ELF-1 (cell line): Measurements from ENCODE around the gene TCERG1L.
"Not testable (repeated sequence)": the region's sequence is repeated elsewhere in the genome, so short reads cannot be mapped to it uniquely, and the experiment has no call there.

Experiments
- DNase-seq: peaks from one replicate; pipeline ENCODE4 v3.0.0-alpha.2; 2016; ENCODE audit warnings: low read depth, low spot score

TCERG1L gene

DNA sequence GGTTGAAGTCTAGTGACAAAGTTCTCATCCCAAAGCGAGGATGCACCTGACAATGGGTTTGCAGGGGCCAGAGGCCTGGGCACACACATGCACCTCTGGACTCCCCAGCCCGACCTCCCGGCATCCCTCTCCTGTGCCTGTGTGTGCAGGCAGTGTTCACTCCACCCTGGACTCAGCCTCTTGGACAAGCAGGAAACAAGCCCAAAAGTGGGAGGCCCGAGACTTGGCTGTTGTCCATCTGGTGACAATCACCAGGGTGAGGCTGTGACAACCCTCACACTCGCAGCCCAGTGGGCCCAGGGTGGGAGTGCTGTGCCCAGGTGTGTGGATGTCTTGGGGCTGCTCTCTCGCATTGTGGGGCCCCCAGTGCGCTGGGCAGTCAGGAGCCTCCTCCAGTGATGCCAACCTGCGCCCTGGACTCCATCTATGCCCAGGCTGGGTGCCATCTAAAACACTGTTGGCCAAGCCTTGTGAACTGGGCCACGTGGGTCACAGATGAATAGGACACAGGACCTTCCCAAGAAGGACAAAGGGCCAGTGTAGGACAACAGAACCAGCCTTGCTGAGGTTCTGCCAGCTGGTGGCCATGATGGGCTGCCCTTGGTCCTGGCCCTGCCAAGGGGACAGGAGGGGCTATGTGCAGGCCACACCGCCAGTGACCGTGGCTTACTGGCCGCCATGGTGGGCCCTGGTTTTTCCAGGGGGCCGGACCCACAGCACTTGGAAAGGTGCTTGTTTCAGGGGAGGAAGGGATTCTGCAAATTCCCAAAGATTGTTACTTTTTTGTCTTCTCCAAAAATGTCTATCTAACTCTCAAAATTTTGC is 144.3 kb downstream of the TCERG1L start:
- DNase-seq = no peak

DNA sequence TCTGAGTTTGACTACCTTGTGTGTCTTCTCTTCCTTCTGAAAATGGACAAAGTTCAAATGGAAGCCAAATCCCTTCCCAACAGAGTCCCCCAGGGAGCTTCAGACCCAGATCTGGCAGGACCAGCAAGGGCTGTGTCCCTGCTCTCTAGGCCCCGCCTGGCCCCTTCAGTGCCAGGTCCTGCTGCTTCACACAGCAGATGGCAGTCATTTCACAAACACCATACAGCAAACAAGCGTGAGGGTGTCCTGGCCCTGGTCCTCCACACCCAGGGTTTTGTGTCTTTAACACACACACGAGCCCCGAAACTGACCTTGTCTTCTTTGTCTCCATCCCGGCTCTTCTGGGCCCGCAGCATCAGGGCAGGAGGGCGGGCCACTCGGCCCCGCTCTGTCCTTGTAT is 145.0 kb downstream of the TCERG1L start:
- DNase-seq = no peak

DNA sequence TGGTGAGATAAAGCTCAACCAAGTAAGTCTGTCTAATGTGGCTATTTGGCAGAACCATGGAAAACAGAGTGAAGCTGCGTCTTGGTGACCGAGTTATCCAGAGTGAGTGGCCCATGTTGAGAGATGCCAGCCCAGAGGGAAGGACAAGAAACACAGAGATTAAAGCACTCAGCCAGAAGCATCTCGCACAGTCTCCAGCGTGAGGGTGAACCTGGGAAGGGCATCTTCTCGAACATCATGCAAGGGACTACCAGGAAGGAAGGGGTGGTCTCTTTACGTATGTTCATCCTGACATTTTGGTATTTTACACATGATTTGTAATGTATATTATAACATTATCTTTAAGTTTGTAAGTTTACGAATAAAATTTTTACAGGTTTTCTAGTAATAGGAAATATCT is 146.4 kb downstream of the TCERG1L start:
- no peak for DNase-seq

DNA sequence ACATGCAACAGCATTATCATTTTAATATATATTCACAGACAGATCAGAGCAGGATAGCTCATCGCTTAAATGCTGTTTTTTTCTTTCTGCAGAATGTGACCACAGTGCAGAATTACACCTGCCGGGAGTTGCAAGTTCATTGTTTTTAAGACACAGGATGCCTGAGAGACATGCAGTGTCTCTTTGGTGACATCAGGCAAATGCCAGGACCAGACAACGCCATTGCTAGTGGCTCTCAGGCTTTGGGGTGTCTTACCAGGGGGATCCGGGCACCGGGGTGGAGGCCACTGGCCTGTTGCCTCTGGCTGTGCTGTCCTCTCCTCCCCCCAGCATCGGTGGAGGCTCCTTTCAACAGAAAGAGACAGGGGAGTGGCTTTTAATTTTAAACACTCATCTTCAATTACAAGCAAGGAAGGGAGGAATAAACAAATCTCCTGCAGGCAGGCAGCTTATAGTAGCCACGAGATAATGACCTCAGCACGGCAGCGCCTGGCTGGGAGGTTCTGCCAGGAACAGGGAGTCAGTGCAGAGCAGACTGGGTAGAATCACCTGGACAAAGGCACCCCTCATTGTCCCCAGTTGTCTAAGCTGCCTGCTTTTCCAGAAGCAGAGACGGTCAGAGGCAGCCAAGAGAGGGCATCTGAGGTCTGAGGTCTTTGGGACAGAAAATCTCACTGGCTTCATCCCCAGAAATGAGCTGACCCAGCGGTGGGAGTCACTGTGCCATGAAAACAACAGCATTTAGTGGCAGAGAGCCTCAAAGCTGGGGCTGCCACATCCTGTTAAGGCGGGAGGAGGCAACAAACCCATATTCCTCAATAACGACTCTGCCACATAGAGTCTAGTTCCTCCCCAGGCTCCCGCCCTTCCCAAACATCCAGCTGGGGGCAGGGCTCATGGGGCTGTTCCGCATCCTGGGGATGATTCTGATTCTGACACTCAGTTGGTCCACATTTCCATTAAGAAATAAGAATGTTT is 148.4 kb downstream of the TCERG1L start:
- DNase-seq = no peak

DNA sequence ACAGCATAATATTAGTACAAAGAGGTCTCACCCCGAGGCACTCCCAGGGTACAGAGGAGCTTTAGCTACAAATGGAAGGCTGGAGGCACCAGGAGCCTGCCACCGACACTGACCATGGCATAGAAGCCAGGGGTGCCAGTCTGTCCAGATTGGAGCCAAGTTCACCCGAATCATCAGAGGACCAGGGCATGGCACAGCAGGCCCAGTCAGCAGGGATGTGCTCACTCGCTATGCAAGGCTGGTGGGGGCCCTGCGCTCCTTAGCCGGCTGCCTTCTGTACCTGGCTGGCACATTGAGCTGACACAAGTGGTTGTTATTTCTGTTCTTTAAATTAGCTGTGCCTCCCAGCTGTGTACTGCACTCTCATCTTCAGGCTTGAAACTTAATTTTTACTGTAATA is 149.3 kb downstream of the TCERG1L start:
- DNase-seq = no peak

DNA sequence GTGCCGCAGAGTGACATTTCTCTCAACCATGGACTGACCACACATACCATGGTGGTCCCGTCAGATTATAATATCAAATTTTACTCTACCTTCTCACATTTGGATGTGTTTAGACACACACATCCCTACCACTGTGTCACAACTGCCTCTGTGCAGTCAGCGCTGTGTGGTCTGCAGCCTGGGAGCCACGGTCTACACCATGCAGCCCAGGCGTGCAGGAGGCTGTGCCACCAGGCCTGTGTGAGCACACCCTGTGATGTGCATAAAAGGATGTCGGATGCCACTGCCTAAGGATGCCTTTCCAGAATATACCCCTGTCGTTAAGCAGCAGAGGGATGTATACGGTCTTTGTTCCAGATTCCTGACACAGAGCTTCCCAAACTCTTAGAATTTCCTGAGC is 150.4 kb downstream of the TCERG1L start:
- DNase-seq = no peak

DNA sequence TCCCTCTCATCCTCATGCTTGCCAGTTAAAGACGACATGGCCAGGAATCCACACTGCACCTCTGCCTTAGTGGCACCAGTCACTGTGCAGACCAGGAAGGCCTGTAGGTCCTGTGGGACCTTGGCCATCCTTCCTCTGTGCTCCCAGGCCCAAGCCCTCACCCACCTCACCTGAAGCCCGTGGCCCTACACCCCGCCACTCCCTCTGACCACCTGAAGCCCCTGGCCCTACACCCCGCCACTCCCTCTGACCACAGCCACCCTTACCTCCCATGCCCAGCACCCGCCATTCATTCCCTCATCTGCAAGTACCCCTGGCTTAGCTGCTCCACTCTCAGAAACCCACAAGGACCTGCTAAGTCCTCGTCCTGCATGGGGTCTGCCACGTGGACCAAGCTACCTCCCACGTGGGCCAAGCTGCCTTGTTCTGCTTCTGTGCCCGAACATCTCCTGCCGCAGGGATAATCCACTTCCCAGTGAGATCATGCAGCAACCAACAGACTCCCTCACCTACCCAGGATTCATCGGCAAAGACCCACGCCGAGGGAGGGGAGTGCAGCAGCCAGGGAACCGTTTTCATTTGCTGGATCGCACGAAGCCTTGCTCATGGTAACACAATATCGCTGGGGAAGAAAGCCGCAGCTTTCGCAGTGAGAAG is 151.2 kb downstream of the TCERG1L start:
- DNase-seq = no peak

DNA sequence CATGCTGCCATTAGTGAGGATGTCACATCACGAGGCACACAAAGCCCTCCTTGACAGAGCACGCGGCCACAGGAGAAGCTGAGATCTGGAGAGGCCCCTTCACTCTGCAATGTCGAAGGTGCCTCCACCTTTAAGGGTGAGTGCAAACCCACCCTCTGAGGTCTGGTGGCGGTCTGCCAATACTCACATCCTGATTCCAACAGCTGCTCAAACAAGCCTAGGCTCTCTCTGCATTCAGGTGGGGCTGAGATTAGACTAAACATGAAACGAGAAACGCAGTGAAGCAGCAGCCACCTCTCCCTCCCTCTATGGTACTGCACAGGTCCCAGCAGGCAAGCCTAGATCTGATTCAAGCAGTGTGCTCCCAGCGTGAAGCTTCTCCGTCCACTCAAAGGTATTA is 151.8 kb downstream of the TCERG1L start:
- no peak for DNase-seq

DNA sequence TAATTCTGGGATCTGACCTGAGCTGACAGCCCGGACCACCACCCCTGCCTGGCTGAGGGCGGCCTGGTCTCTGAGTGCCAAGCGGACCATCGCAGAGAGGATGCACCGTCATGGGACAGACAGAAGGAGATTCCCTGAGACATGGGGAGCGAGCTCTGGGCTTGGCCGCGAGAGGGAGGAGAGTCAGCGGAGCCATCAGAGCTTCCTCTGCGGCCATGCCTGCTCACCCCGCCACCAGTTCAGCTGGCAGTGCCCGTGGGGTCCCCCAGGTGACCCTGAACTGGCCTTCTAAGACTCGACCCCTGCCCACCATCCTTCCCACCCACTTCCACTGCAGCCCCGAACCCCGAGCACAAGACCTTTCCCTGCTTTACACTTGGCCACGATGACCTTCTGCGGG is 152.8 kb downstream of the TCERG1L start:
- DNase-seq = no peak

DNA sequence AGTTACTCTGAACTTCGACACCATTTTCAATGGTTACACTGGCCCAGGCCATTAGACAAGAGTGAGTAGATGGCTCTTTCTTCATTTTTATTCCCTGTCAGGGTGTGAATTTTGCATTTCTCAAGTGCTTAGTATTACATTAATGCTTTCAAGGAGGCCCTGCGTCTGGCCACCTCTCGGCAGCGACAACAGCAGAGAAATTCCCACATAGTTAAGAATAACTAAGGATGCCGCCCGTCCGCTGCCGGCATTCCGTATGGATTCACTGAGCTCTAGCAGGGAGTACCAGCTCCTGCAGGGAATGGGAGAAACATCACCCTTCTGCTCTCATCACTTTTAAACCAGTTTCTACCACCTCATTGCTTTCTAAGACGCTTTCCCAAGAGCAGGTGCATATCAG is 153.6 kb downstream of the TCERG1L start:
- no peak for DNase-seq

DNA sequence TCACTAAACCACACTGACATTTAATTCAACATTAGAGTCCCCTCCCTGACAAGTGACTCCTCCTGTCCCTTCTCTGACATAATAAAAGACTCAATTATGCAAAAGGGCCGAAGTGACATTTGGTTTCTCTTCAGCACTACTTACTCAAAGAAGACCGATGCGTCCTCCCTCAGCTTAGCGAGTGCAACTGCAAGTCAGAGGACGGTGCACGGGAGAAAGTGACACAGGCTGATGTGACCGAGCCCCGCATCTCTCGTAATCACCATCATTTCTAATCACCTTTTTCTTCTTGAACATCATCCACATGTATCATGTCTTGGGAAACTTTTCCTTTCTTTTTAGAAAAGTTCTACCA is 155.7 kb downstream of the TCERG1L start:
- DNase-seq = peak; percentile 14

DNA sequence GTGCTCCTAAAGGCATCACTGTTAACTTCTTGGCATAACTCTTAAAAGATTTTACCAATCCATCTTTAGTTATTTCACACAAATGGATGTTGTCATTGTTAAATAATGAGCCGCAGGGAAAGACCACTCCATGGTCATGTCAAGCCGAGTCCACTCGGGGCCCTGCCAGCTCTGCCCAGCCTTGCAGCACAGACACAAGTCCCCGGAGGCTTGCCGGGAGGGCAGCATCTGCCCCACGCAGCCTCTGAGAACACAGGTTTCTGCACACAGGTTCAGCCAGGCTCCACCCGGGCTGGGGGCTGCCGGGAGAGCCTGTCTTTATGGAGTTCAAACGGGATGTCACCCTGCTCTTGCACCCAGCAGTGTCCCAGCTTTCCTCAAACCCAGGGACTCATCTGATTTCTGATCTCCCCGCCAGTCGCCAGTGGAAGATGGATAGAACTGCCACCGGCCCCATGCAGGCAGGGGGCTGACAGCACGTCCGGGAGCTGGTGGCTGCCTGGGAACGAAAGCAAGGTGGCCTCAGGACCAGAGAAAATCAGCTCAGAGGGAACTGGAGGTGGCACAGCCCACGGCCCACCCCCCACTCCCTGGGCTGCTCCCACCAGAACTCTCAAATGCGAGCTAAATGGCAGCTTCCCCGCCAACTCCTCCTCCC is 156.2 kb downstream of the TCERG1L start:
- peak; percentile 13 for DNase-seq

DNA sequence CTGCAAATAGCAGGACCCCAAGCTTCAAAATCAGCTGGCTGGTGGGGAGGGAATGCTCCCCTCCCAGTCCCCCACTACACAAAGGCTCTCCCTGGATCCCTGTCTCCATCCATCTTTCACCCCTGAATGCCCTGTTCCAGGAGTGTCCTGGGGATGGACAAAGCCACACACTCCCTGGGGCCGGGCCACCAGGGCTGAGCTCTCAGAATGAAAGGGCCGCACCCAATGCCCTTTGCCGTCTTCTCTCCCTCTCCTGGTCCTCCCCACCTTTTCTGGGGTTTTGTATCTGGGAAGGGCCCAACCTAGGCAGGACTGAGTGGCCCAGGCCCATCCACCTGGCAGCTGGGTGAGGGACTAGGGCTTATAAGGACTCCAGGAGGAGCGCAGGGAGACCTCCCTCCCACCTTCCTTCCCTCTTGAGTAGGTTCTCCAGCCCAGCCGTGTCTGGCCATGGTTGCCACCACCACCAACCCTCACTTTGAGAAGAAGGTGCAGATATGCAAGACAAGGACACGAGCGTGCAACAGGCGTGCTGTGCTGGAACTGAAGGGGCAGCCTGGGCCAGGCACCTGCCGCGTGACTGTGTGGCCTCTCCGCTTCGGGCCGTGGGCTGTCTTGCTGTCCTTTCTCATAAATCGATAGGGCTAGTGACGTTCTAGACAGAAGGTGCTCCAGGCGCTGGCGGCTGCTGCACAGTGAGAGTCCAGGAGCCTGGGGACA is 157.1 kb downstream of the TCERG1L start:
- no peak for DNase-seq

DNA sequence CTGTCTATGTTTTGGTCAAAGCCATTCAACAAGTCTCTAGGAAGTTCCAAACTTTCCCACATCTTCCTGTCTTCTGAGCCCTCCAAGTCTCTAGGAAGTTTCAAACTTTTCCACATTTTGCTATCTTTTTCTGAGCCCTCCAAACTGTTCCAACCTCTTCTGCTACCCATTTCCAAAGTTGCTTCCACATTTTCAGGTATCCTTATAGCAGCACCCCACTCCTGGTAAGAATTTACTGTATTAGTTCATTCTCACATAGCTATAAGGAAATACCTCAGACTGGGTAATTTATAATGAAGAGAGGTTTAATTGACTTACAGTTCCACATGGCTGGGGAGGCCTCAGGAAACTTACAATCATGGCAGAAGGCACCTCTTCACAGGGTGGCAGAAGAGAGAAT is 159.1 kb downstream of the TCERG1L start:
- DNase-seq = not testable (repeated sequence)

DNA sequence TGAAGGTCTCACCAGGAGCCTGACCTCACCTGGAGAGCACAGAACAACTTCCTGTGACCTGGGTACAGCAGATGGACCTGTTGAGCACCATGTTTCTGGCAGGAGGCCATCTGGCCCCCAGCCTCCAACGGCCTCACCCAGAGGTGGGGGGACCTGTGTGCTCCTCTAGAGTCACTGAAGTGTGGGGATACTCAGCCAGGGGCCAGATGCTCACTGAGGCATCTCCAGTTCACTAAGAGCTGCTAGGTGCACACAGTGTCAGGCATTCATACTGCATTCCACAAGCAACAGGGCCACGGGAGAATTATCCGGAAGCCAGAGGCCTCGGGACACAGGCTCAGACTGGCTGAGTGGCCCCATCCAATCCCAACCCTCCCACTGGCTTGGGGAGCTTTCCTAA is 161.4 kb downstream of the TCERG1L start:
- DNase-seq = no peak

DNA sequence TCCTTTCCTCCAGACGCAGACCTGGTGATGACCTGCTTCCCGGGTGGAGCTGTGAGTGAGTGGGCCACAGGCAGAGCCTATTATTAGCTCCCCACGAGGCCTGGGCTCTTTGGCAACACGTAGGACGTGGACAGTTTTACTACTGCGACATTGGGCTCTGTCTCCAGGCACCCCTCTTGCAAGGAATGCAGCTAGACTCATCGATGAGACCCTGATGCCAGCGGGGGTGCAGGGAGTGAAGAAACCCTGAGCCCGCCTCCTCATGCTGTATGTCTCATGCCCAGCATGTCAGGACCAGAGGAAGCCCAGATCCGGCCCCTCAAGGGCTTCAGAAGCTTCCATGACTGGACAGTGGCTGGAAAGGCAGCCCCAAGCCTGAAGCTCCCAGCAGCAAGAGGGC is 161.9 kb downstream of the TCERG1L start:
- DNase-seq = no peak

DNA sequence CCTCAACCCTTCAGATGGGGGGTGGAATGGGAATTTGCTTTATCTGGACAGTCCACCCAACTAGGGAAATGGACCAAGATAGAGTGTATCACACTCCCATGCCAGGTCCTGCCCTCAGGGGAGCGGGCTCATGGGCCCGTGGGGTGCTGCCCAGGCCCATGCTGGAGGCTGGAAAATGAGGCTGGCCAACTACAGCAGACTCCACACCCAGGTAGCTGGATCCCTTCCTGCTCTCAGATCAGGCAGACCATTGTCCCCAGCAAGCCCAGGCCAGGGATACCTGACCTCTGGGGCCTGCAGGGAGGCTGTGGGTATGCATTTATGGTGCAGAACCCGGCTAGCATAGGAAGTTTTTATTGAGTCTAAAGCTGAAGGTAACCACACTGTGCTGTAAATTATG is 162.4 kb downstream of the TCERG1L start:
- no peak for DNase-seq

DNA sequence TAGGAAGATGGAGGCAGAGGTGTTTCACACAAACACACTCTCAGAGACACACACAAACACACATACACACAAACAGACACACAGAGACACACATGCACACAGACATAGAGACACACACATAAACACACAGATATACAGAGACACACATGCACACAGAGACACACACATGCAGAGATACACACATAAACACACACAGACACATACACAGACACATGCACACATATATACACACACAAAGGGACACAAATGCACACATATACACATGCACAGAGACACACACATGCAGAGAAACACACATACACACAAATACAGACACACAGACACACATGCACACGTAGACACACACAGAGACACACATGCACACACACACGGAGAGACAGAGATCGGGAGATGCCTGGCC is 163.3 kb downstream of the TCERG1L start:
- no peak for DNase-seq

DNA sequence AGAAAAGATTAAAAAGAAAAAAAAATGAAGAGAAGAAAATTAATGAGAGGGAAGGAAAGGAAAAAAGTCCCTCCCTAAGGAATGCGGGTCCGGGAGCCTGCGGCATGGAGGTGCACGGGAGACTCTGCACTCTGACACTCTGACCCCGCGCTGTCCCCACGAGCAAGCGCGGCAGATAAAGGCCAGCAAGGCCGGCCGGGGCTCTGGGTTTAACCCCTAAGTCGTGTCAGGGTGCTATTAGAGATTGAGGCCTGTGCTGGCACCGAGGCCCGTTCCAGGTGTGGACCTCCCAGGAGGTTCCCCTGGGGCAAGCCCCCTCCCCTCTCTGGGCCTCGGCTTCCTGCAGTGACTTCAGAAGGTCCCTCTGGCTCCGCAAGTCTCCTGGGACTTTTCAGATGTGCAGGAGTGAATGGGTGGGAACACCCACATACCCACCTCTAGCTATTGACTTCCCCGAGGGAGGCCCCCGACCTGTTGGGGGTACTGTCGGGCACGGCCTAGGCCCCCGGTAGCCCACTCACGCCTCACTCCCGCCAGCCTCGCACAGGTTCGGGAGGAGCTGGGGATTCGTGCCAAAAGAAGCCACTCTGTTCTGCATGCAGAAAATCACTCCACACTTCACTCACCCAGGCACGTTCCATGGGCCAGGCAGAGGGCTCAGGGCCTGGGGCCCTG is 164.1 kb downstream of the TCERG1L start:
- no peak for DNase-seq

DNA sequence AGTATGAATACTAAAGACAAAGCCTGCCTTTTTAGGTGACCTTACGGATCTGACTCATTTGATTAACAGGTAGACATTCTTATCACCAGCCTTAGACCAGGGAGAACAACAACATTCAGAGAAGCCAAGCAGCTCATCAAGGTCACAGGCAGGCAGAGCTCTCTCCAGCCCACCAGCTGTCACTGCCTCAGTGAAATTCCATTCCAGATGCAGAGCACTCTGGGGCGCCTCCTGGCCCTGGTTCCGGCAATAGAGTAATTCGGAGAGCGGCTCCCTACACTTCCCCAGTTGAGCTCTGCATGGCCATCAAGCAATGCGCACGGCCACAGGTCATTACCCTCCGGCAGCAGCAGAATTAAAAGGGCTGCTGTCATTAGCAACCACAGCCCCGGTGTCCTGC is 164.7 kb downstream of the TCERG1L start:
- DNase-seq = peak; percentile 60

DNA sequence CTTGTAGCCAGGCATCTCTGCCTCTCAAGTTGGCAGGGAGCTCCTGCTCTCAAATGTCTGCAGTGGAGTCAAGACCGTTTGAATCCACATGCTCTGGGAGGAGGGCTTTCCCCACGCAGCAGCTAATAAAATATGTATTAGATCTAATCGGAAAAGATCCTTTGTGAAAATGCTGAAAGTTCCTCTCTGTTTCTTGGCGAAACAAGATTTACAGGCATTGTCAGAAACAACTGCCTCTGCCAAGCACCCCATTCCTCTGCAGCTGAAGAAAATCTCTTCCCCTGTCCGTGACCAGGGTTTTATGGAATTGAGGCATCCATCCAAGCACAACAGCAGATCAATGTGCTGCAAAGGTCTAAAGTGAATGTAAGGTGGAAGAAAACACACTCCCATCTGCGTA is 165.8 kb downstream of the TCERG1L start:
- no peak for DNase-seq
